IgD-negative memory B cell (primary cell): Measurements from ENCODE around the gene CKLF. TPM values are rescaled to one million over a fixed set of nuclear protein-coding genes. Genes with fewer than 3 reads are reported as not detected.
"Not testable (repeated sequence)": the region's sequence is repeated elsewhere in the genome, so short reads cannot be mapped to it uniquely, and the experiment has no call there.

Experiments
- H3K27ac Mint-ChIP-seq, 3 donors: one replicate each; pipeline ENCODE4 v1.8.0; 2020 to 2022; ENCODE audit warnings: mild to moderate bottlenecking in 3 of 3, mixed read lengths in 3 of 3, moderate library complexity in 1 of 3
- H3K27me3 Mint-ChIP-seq: one replicate; pipeline ENCODE4 v1.8.0; 2021; ENCODE audit warnings: mixed read lengths
- H3K36me3 Mint-ChIP-seq: one replicate; pipeline ENCODE4 v1.8.0; 2020; ENCODE audit warnings: mild to moderate bottlenecking, mixed read lengths
- H3K4me1 Mint-ChIP-seq, 3 donors: one replicate each; pipeline ENCODE4 v1.8.0; 2020 to 2022; ENCODE audit warnings: mixed read lengths in 3 of 3, mild to moderate bottlenecking in 1 of 3
- H3K4me3 Mint-ChIP-seq, 4 donors: one replicate each; pipeline ENCODE4 v1.8.0; 2020 to 2022; ENCODE audit warnings: mild to moderate bottlenecking in 4 of 4, mixed read lengths in 4 of 4, moderate library complexity in 3 of 4
- H3K9me3 Mint-ChIP-seq, 3 donors: one replicate each; pipeline ENCODE4 v1.8.0; 2020 to 2021; ENCODE audit warnings: mixed read lengths in 3 of 3, mild to moderate bottlenecking in 1 of 3
- polyA plus RNA-seq: library from polyadenylated mRNA; unstranded; fragments of 300-500 nt; fragmentation: Illumina TruSeq; gene quantifications from one replicate; pipeline ENCODE4 v1.2.3, GENCODE V29; 2021

Gene CKLF
- polyA plus RNA-seq, 1 donor from 2014 or later: 50.8 TPM

- Mint-ChIP-seq H3K4me1 (peaks cover 9 to 17% (median 15%) of the 10 kb centered on the region in 3 donors), H3K36me3 (peaks cover 7% of the 10 kb centered on the region), H3K27me3 (no peaks in the 10 kb centered on the region), H3K9me3 (peaks cover 0 to 1% (median 0%) of the 10 kb centered on the region in 3 donors), H3K27ac (no peak overlapping the region), H3K4me3 (no peak overlapping the region)
These were observed 10.6 kb downstream of the CKLF start for GRCh38 chr16:66562986-66563385.

GRCh38 chr16:66563574-66564334 is 11.4 kb downstream of the CKLF start:
- peaks cover 3% of the 10 kb centered on the region for H3K36me3 Mint-ChIP-seq
- H3K27me3 Mint-ChIP-seq: no peaks in the 10 kb centered on the region
- no peak overlapping the region for H3K4me3 Mint-ChIP-seq

GRCh38 chr16:66566051-66566901 is 13.9 kb downstream of the CKLF start, which contains the start of gene CMTM1:
Gene CMTM1 (plus strand): TSS chr16:66566439. CDS start chr16:66566514, 75 bp downstream.
- Mint-ChIP-seq H3K36me3 (peaks cover 3% of the 10 kb centered on the region), H3K4me3 (no peak within 1 kb of the TSS), H3K4me1 (peaks cover 5 to 10% (median 7%) of the 10 kb centered on the region in 3 donors), H3K27me3 (no peaks in the 10 kb centered on the region), H3K27ac (peak within 1 kb of the TSS in 1 of 3 donors; percentile 28), H3K9me3 (peaks cover 0 to 1% (median 0%) of the 10 kb centered on the region in 3 donors)

More at GRCh38 chr16:66563574-66564334, 11.4 kb downstream of the CKLF start:
- Mint-ChIP-seq H3K9me3 (peaks cover 0 to 1% (median 0%) of the 10 kb centered on the region in 3 donors), H3K4me1 (peaks cover 9 to 16% (median 15%) of the 10 kb centered on the region in 3 donors), H3K27ac (no peak overlapping the region)

- H3K27ac Mint-ChIP-seq: not testable (repeated sequence)
These were observed 14.9 kb downstream of the CKLF start for GRCh38 chr16:66567270-66567669.

GRCh38 chr16:66568355-66568754 is 16.0 kb downstream of the CKLF start:
- Mint-ChIP-seq H3K27ac (no peak overlapping the region), H3K9me3 (peaks cover 0 to 1% (median 0%) of the 10 kb centered on the region in 3 donors), H3K36me3 (peaks cover 3% of the 10 kb centered on the region), H3K4me1 (no peaks in the 10 kb centered on the region), H3K27me3 (no peaks in the 10 kb centered on the region), H3K4me3 (no peak overlapping the region)

More at GRCh38 chr16:66567270-66567669, 14.9 kb downstream of the CKLF start:
- not testable (repeated sequence) for H3K4me1 Mint-ChIP-seq, H3K4me3 Mint-ChIP-seq, H3K27me3 Mint-ChIP-seq, H3K36me3 Mint-ChIP-seq, H3K9me3 Mint-ChIP-seq

GRCh38 chr16:66569131-66569530 is 16.8 kb downstream of the CKLF start:
- H3K27ac Mint-ChIP-seq: peak overlapping the region in 1 of 3 donors; percentile 33
- H3K36me3 Mint-ChIP-seq: peaks cover 3% of the 10 kb centered on the region
- no peaks in the 10 kb centered on the region for H3K4me1 Mint-ChIP-seq

GRCh38 chr16:66569827-66570405 is 17.5 kb downstream of the CKLF start:
- Mint-ChIP-seq H3K4me3 (no peak overlapping the region), H3K36me3 (peaks cover 3% of the 10 kb centered on the region), H3K4me1 (no peaks in the 10 kb centered on the region), H3K9me3 (peaks cover 0 to 1% (median 0%) of the 10 kb centered on the region in 3 donors), H3K27me3 (no peaks in the 10 kb centered on the region), H3K27ac (no peak overlapping the region)

More at GRCh38 chr16:66569131-66569530, 16.8 kb downstream of the CKLF start:
- no peaks in the 10 kb centered on the region for H3K27me3 Mint-ChIP-seq
- H3K9me3 Mint-ChIP-seq: peaks cover 0 to 1% (median 0%) of the 10 kb centered on the region in 3 donors
- no peak overlapping the region for H3K4me3 Mint-ChIP-seq

GRCh38 chr16:66572356-66572755 is 20.0 kb downstream of the CKLF start:
- Mint-ChIP-seq H3K27me3 (peaks cover 3% of the 10 kb centered on the region), H3K36me3 (peaks cover 2% of the 10 kb centered on the region), H3K27ac (no peak overlapping the region), H3K4me1 (no peaks in the 10 kb centered on the region), H3K9me3 (no peaks in the 10 kb centered on the region), H3K4me3 (no peak overlapping the region)

- H3K4me3 Mint-ChIP-seq: no peak overlapping the region
- H3K27me3 Mint-ChIP-seq: peaks cover 18% of the 10 kb centered on the region
- H3K36me3 Mint-ChIP-seq: no peaks in the 10 kb centered on the region
- no peaks in the 10 kb centered on the region for H3K9me3 Mint-ChIP-seq
- H3K27ac Mint-ChIP-seq: peak overlapping the region in 1 of 3 donors; percentile 59
- H3K4me1 Mint-ChIP-seq: peaks cover 0 to 6% (median 5%) of the 10 kb centered on the region in 3 donors
These were observed 21.7 kb downstream of the CKLF start for GRCh38 chr16:66574081-66574480.

- H3K9me3 Mint-ChIP-seq: no peaks in the 10 kb centered on the region
These were observed 22.2 kb downstream of the CKLF start for GRCh38 chr16:66574531-66574930.

GRCh38 chr16:66575060-66575459 is 22.7 kb downstream of the CKLF start:
- H3K4me1 Mint-ChIP-seq: peaks cover 0 to 6% (median 5%) of the 10 kb centered on the region in 3 donors
- peaks cover 19% of the 10 kb centered on the region for H3K27me3 Mint-ChIP-seq
- no peaks in the 10 kb centered on the region for H3K9me3 Mint-ChIP-seq
- no peak overlapping the region for H3K4me3 Mint-ChIP-seq
- H3K27ac Mint-ChIP-seq: no peak overlapping the region
- H3K36me3 Mint-ChIP-seq: no peaks in the 10 kb centered on the region

More at GRCh38 chr16:66574531-66574930, 22.2 kb downstream of the CKLF start:
- no peaks in the 10 kb centered on the region for H3K36me3 Mint-ChIP-seq
- peaks cover 19% of the 10 kb centered on the region for H3K27me3 Mint-ChIP-seq
- no peak overlapping the region for H3K4me3 Mint-ChIP-seq
- H3K4me1 Mint-ChIP-seq: peaks cover 0 to 6% (median 5%) of the 10 kb centered on the region in 3 donors
- H3K27ac Mint-ChIP-seq: no peak overlapping the region

- Mint-ChIP-seq H3K9me3 (no peaks in the 10 kb centered on the region), H3K4me1 (peaks cover 0 to 6% (median 5%) of the 10 kb centered on the region in 3 donors), H3K4me3 (no peak overlapping the region), H3K27ac (no peak overlapping the region), H3K36me3 (no peaks in the 10 kb centered on the region), H3K27me3 (peaks cover 19% of the 10 kb centered on the region)
These were observed 23.9 kb downstream of the CKLF start for GRCh38 chr16:66576296-66576695.

- Mint-ChIP-seq H3K36me3 (no peaks in the 10 kb centered on the region), H3K9me3 (peaks cover 0 to 1% (median 0%) of the 10 kb centered on the region in 3 donors), H3K4me1 (peaks cover 0 to 6% (median 5%) of the 10 kb centered on the region in 3 donors), H3K27me3 (peaks cover 19% of the 10 kb centered on the region), H3K27ac (no peak within 1 kb of the TSS), H3K4me3 (peak within 1 kb of the TSS in 3 of 4 donors; percentile 10 to 83 (median 68))
These were observed 26.5 kb downstream of the CKLF start, which contains the start of gene CMTM2 for GRCh38 chr16:66578651-66579531. Gene CMTM2 (plus strand): TSS chr16:66579463. CDS start chr16:66579608, 145 bp downstream.
